HG02571 (cell line): ENCODE data around the gene TMEM91.

Experiments
- ATAC-seq: cut with Tn5 transposase; IDR thresholded peaks from one replicate; pipeline ENCODE4 v1.9.1; 2021; ENCODE audit warnings: mild to moderate bottlenecking, moderate library complexity; ENCODE audit not compliant: unreplicated experiment

TMEM91 gene

GRCh38 chr19:41409288-41409687, 33.0 kb downstream of the TMEM91 start:
- ATAC-seq, result no peak

GRCh38 chr19:41410336-41411054, 34.2 kb downstream of the TMEM91 start:
- no peak for ATAC-seq

- no peak for ATAC-seq
These were observed 35.0 kb downstream of the TMEM91 start for GRCh38 chr19:41411100-41411967.

- ATAC-seq, result no peak
These were observed 35.6 kb downstream of the TMEM91 start for GRCh38 chr19:41411968-41412265.

- ATAC-seq, result no peak
These were observed 36.6 kb downstream of the TMEM91 start for GRCh38 chr19:41412953-41413352.

- ATAC-seq, result no peak
These were observed 37.6 kb downstream of the TMEM91 start for GRCh38 chr19:41413947-41414346.

- ATAC-seq, result no peak
These were observed 38.1 kb downstream of the TMEM91 start for GRCh38 chr19:41414461-41414860.

- ATAC-seq, result no peak
These were observed 38.8 kb downstream of the TMEM91 start for GRCh38 chr19:41415154-41415571.

GRCh38 chr19:41416194-41416674, 39.9 kb downstream of the TMEM91 start:
- no peak for ATAC-seq

- ATAC-seq, result no peak
These were observed 44.0 kb downstream of the TMEM91 start for GRCh38 chr19:41420101-41420880.

- no peak for ATAC-seq
These were observed 45.0 kb downstream of the TMEM91 start for GRCh38 chr19:41421314-41421713.

- no peak for ATAC-seq
These were observed 45.6 kb downstream of the TMEM91 start for GRCh38 chr19:41421973-41422372.

- no peak for ATAC-seq
These were observed 46.1 kb downstream of the TMEM91 start for GRCh38 chr19:41422456-41422855.

GRCh38 chr19:41422955-41423354, 46.6 kb downstream of the TMEM91 start:
- no peak for ATAC-seq

- ATAC-seq, result no peak
These were observed 48.2 kb downstream of the TMEM91 start for GRCh38 chr19:41424335-41425173.

- ATAC-seq, result no peak
These were observed 49.1 kb downstream of the TMEM91 start for GRCh38 chr19:41425174-41426115.

GRCh38 chr19:41426116-41426841, 49.9 kb downstream of the TMEM91 start:
- ATAC-seq, result no peak

GRCh38 chr19:41426952-41427646, 50.8 kb downstream of the TMEM91 start, which contains the start of gene B3GNT8:
Gene B3GNT8, minus strand, starts transcription at chr19:41427374. Its CDS starts 596 bp downstream, at chr19:41426778.
- ATAC-seq, result no peak
